GM12878 (cell line): ENCODE measurements around the gene PHF2. TPM values are rescaled to one million over a fixed set of nuclear protein-coding genes. Genes with fewer than 3 reads are reported as not detected.

Experiments
- CEBPZ ChIP-seq: fragments of 150-350 bp; IDR thresholded peaks from 2 replicates; pipeline ENCODE4 v1.6.1; 2016; ENCODE audit warnings: low read depth, low read length
- CTCF ChIP-seq, 3 experiments: IDR thresholded peaks in 2 of 3; conservative IDR thresholded peaks in 1 of 3; 2 replicates each; pipeline ENCODE4 v1.5.1; 2011; ENCODE audit warnings: low read depth in 3 of 3, low read length in 3 of 3, mild to moderate bottlenecking in 3 of 3, control low read depth in 2 of 3, moderate library complexity in 2 of 3, inconsistent platforms in 1 of 3, mixed read lengths in 1 of 3; ENCODE audit not compliant: control insufficient read depth in 2 of 3, insufficient read depth in 1 of 3; ENCODE audit errors: extremely low read depth in 1 of 3
- MTA3 ChIP-seq: IDR thresholded peaks from 2 replicates; pipeline ENCODE4 v1.6.1; 2012; ENCODE audit warnings: low read length, inconsistent platforms, borderline replicate concordance
- NKRF ChIP-seq: fragments of 450-650 bp; conservative IDR thresholded peaks from 2 replicates; pipeline ENCODE4 v1.6.1; 2017; ENCODE audit warnings: mild to moderate bottlenecking, moderate library complexity
- NR2C2 ChIP-seq: IDR thresholded peaks from 2 replicates; pipeline ENCODE4 v1.6.1; 2011; ENCODE audit warnings: borderline replicate concordance, low read depth; ENCODE audit not compliant: control insufficient read depth, insufficient read length
- PRDM15 ChIP-seq: fragments of 450-650 bp; formaldehyde crosslinking; IDR thresholded peaks from 2 replicates; pipeline ENCODE4 v1.4.0; 2020; ENCODE audit warnings: mild to moderate bottlenecking, moderate library complexity
- RBBP5 ChIP-seq: fragments of 200-600 bp; sonication (generic); conservative IDR thresholded peaks from 2 replicates; pipeline ENCODE4 v1.6.1; 2016
- USF2 ChIP-seq: IDR thresholded peaks from 2 replicates; pipeline ENCODE4 v1.6.1; 2011; ENCODE audit warnings: low read depth, low read length, improper control_type of control experiment, borderline replicate concordance
- YBX1 ChIP-seq: fragments of 450-650 bp; IDR thresholded peaks from 2 replicates; pipeline ENCODE4 v1.6.1; 2016; ENCODE audit warnings: antibody characterized with exemption
- polyA plus RNA-seq, 11 experiments: library from polyadenylated mRNA; depleted of rRNA in 4 of 11; unstranded in 6 of 11; stranded (reverse) in 5 of 11; fragments of >200 nt; fragmentation: Nextera tagmentation in 4 of 11; fragmentation: Illumina TruSeq in 1 of 11; extraction: Ambion mirVana in 4 of 11; extraction: Trizol in 1 of 11; gene quantifications; 1 replicate in 1 of 11; 2 replicates in 10 of 11; pipeline versions ENCODE4 v1.2.1 to v1.2.3, GENCODE V29; 2011 to 2016; ENCODE audit warnings: inconsistent platforms in 2 of 11, missing spikeins in 2 of 11, low read depth in 1 of 11
- total RNA-seq, 4 experiments: library from RNA; depleted of rRNA in 3 of 4; stranded (reverse); fragments of >200 nt in 3 of 4; fragmentation: Illumina TruSeq in 1 of 4; extraction: Trizol in 1 of 4; gene quantifications; 2 replicates each; pipeline versions ENCODE4 v1.2.1 to v1.2.3, GENCODE V29; 2013 to 2021

PHF2 gene
- total and polyA plus RNA-seq, 10 of the 15 experiments (the other 5 are each of a cell fraction or from before 2014, with no cell fraction given), result 0.34 to 13.3 (median 5.5) TPM

- no peak for TF ChIP-seq PRDM15 (CRISPR knock-in tag)
- TF ChIP-seq RBBP5, result no peak
- TF ChIP-seq YBX1, result no peak
- TF ChIP-seq MTA3, result no peak
- no peak for TF ChIP-seq USF2
- TF ChIP-seq CEBPZ, result no peak
- no peak for TF ChIP-seq NKRF
- TF ChIP-seq NR2C2, result no peak
- TF ChIP-seq CTCF (IDR thresholded peaks at IDR 0.05 in 2 of 3, conservative IDR thresholded peaks at IDR 0.05 in 1 of 3; ENCODE audit: control insufficient read depth in 2 of 3, extremely low read depth in 1 of 3, insufficient read depth in 1 of 3, low read depth in 3 of 3, low read length in 3 of 3), result no peak
These were observed 133.4 kb downstream of the PHF2 start (continued) for GRCh38 chr9:93709600-93710369.
